NCI-H748 (cell line): ENCODE measurements around the gene CD82.

Experiments used
- DNase-seq: peaks from one replicate; lab custom pipeline; 2025; ENCODE audit not compliant: unreplicated experiment; lab: John Stamatoyannopoulos, UW

CD82 gene

DNA sequence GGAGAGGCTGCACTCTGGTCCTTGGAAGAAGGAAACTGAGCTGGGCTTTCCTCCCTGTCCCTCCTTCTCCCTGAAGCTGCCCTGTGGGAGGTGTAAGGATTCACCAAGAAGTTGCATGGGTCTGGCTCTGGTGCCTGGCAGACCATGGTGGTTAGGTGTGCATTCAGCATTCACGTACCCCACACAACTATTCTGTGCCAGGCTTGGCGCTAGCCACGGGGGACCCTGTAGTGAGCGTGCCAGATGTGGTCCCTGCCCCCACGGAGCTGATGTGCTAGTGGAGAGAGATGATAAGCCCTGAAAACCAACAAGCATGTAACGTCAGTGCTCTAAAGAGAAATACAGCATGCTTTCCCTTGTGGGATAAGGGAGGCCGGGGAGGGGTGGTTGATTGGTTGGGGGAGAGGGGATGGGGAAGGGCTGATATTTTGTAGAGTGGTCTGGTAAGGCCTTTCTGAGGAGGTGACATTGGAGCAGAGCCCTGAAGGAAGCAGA lies 48.9 kb downstream of the CD82 start:
- no peak for DNase-seq

GRCh38 chr11:44615041-44615755 lies 49.7 kb downstream of the CD82 start:
- DNase-seq = no peak

DNA sequence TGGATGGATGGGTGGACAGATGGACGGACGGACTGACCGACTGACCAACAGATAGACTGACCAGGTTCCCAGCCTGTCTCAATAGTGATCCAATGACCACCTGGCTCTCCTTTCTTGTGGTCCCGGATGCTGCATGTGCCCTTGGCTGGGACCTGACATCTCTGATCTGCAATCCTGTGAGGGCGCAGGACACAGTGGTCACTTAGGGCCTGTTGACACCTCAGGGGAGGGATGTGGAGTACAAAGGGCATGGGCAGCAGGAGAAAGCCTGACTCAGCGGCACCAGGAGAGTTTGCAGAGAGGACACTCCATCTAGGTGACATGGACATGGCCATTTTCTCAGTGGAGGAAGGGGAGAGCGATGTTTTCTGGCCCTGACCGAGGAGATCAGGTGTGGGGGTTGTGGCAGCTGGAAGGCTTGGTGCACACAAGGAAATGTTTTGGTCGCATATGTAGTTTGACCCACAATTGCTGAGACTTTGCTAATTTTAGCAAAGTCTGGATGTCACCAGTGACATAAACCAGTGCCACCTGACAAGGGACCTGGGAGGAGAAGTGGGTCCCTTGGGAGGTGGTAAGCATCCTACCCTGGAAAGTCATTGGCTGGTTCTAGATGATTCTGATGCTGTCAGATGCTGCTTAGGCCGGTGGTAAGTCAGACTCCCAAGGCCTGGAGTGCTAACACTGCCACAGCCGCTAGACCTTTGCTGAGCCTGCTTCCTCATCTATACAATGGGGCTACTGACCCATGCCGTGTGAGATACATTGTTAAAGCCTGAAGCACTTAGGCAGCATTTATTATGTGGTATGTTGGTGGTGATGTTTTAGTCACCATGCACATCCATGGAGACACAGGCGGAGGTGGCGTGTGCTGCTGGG lies 50.7 kb downstream of the CD82 start:
- DNase-seq = no peak

- no peak for DNase-seq
Observed at GRCh38 chr11:44617671-44618461, 52.4 kb downstream of the CD82 start.

DNA sequence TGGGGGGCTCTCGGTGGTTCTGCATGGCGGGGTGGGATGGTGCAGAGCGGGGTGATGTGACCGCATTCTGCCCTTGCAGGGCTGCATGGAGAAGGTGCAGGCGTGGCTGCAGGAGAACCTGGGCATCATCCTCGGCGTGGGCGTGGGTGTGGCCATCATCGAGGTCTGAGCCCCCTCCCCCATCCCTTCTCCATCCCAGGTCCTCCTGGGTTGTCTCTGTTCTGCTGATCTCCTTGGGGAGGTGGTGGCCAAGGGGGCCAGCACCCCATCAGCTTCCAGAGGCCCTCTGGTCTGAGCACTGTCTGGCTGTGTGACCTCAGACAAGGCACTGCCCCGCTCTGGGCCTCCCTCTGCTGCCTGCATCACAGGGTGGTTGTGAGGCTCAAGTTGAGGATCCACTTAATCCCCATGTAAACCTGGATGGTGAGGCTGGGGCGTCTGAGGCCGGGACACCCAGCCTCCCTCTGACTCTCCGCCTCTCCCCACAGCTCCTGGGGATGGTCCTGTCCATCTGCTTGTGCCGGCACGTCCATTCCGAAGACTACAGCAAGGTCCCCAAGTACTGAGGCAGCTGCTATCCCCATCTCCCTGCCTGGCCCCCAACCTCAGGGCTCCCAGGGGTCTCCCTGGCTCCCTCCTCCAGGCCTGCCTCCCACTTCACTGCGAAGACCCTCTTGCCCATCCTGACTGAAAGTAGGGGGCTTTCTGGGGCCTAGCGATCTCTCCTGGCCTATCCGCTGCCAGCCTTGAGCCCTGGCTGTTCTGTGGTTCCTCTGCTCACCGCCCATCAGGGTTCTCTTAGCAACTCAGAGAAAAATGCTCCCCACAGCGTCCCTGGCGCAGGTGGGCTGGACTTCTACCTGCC lies 53.3 kb downstream of the CD82 start:
- no peak for DNase-seq

DNA sequence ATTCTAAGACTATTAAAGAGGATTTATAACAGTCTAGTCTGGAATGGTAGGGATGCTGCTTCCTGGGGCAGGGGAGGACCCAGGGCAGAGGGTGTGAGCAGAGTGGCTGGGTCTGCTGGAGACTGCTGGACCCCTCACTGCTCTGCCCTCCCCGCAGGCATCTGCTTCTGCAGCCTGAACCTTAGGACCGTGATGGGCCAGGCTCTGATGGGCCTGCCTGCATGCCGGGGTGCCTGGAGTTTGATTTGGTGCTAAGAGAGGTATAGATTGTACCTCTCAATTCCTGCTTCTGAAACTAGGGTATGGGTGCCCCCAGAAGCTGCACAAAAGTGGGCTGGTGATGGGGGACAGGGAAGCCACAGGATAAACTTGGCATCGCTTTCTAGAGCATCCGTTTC lies 54.9 kb downstream of the CD82 start:
- DNase-seq = no peak

DNA sequence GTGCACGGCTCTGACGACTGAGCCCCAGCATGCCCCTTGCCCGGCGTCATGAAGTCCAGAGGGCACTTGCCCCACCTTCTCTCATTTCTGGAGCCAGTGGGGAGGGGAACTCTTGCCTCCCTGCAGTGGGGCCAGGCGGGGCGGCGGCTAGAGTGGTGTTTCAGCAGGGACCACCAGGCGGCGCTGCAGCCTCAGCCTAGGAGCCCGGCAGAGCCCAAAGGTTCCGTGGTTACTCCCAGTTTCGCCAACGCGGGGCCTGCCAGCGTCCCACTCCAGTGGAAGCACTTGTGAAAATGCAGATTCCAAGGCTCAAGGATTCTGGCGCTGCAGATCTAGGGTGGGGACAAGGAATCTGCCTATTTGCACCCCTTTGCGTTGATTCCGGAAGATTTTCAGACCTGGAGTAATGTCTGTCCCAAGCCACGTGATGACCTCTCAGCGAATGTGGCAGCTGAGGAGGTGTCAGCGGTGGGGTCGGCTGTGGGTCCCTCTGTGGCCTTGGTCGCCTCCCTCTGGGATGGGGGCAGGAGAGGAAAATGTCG lies 55.7 kb downstream of the CD82 start:
- peak; percentile 59 for DNase-seq

DNA sequence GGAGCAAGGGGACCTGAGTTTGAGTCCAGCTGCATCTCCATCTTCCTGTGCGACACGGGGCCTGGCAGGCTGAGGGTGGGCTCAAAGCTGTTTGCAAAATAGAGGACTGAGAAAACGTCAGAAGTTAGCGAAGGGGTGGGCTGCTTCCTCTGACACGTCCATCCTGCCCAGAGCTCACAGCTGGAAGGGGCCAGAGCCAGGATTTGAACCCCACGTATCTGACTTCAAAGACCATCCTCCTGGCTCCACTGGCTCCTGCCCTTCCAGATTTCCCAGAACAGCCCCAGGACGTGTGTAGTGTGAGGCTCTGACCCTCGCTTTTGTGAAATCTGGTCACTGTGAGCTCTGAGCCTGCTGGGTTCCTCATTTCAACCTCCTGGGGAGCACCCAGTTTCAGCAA lies 56.3 kb downstream of the CD82 start:
- DNase-seq = no peak

GRCh38 chr11:44622190-44622650 lies 56.8 kb downstream of the CD82 start:
- DNase-seq = no peak

GRCh38 chr11:44622721-44623258 lies 57.3 kb downstream of the CD82 start:
- no peak for DNase-seq

- DNase-seq = no peak
Observed at GRCh38 chr11:44623341-44623730, 57.9 kb downstream of the CD82 start.

GRCh38 chr11:44623731-44624491 lies 58.4 kb downstream of the CD82 start:
- peak; percentile 9 for DNase-seq

GRCh38 chr11:44624761-44625221 lies 59.3 kb downstream of the CD82 start:
- DNase-seq = no peak

DNA sequence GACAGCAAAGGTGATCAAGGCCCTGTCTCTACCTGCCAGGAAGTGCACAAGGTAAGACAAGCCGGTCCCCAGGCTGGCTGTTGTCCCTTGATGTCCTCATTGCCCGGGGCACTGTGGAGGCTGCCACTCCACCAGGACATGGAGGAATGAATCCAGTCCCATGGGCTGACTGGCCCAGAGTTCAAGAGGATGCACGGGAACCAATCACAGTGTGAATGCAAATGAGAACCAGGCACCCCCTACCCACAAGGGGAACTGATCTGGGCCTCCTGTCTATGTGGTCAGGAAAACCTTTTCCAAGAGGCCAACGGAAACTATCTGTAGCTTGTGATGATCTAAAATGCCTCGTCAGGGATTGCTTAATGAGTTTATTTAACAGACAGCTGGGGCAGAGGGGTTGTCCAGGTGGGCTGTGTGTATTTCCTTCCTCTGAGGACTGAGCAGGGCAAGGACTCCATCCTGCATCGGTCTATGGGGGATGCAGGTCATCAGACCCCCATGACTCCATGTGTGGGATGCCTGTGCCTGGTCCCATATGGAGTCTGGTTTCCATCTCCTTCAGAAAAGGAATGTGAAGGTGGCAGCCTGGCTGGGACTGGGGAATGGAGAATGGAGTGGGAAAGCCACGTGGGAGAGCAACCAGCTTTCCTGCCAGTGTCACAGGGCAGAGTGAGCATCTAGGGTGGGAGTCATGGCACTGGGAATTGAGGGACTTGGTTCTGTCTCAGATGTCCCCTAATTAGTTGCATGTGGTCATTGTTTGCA lies 60.5 kb downstream of the CD82 start:
- DNase-seq = peak; percentile 17

GRCh38 chr11:44626645-44627044 lies 61.2 kb downstream of the CD82 start:
- DNase-seq = no peak

DNA sequence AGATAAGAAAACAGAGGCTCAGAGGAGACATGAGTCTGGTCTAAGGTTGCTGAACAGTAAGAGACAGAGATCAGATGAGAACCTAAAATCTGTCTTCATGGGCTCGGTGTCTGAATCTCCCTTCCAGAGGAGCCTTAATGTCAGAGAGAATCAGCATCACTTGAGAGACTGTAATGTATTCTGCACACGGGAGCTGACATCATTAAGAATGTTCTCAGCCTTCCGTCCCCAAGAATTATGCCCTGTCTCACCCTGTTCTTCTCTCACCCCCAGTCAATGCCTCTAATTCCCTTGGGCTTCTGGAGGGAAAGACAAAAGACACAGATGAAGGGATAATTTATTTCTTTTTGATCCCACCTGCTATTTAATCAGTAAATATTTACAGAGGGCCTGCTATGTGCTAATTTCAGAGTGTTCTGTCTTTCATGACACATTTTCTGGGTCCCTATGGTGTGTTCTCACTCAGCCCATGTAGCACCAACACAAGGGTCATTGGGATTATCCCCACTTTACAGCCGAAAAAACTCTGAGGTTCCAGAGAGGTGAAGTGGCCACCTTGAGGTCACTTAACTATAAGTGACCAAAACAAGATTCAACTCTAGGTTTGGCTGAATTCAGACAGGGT lies 61.8 kb downstream of the CD82 start:
- peak; percentile 83 for DNase-seq

DNA sequence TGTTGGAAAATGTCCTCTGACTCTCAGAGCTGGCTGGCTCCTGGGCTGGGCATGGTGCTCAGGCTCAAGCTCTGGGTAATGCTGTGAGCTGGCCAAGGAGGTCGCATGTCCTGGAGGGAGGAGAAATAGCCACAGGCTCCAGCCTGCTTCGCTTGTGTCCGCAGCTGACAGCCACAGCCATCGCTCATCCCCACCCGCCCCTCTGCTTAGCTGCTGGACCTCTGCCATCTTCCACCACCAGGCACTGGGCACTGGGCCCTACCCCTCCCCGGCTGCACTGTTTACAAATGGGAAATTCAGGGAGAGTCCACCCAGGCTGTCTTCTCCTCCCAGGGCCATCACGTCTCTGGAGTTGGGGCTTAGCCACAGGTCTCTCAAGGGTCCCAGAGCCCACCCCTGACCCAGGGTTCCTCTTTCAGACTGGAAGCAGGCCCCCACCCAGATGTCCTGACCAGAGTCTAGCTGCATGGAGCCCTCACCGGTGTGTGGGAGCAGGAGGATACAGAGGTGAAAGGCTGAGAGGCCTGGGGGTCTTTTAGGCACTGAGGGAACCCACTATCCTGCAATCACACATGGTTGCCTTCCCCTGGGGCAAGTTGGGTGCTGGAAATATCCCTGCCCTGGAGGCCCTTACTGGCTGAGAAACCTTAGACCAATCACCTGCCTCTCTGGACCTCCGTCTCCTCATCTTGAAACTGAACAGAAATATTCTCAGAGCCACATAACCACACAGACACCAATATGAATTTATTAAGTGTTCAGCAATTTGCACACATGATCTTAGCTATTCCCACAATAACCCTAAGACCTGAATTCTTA lies 62.7 kb downstream of the CD82 start:
- DNase-seq = peak; percentile 81
